ENCODE results near the gene SDCCAG8. TPM values are rescaled to one million over a fixed set of nuclear protein-coding genes. Genes with fewer than 3 reads are reported as not detected.
"Not testable (repeated sequence)": the region's sequence is repeated elsewhere in the genome, so short reads cannot be mapped to it uniquely, and the experiment has no call there.

SDCCAG8 gene
- total RNA-seq, 1 donor from 2014 or later, result 29.4 TPM

GRCh38 chr1:243325305-243325890 is 69.6 kb downstream of the SDCCAG8 start:
- DNase-seq (ENCODE audit: low read depth), result peak; percentile 62

GRCh38 chr1:243332440-243332839 is 76.6 kb downstream of the SDCCAG8 start:
- DNase-seq (ENCODE audit: low read depth), result no peak

- no peak for DNase-seq (ENCODE audit: low read depth)
These were observed 79.5 kb downstream of the SDCCAG8 start for GRCh38 chr1:243335292-243335691.

GRCh38 chr1:243336163-243336562 is 80.3 kb downstream of the SDCCAG8 start:
- no peak for DNase-seq (ENCODE audit: low read depth)

- not testable (repeated sequence) for DNase-seq (ENCODE audit: low read depth)
These were observed 83.0 kb downstream of the SDCCAG8 start for GRCh38 chr1:243338848-243339247.

- DNase-seq (ENCODE audit: low read depth), result no peak
These were observed 85.2 kb downstream of the SDCCAG8 start for GRCh38 chr1:243341074-243341473.

- DNase-seq (ENCODE audit: low read depth), result peak; percentile 57
These were observed 88.4 kb downstream of the SDCCAG8 start for GRCh38 chr1:243343970-243344937.

- no peak for DNase-seq (ENCODE audit: low read depth)
These were observed 89.4 kb downstream of the SDCCAG8 start for GRCh38 chr1:243345205-243345604.

GRCh38 chr1:243346016-243346415 is 90.2 kb downstream of the SDCCAG8 start:
- DNase-seq (ENCODE audit: low read depth), result no peak

GRCh38 chr1:243346468-243346867 is 90.6 kb downstream of the SDCCAG8 start:
- DNase-seq (ENCODE audit: low read depth), result no peak

GRCh38 chr1:243348331-243348730 is 92.5 kb downstream of the SDCCAG8 start:
- no peak for DNase-seq (ENCODE audit: low read depth)

GRCh38 chr1:243349128-243349527 is 93.3 kb downstream of the SDCCAG8 start:
- DNase-seq (ENCODE audit: low read depth), result no peak

GRCh38 chr1:243351337-243351736 is 95.5 kb downstream of the SDCCAG8 start:
- no peak for DNase-seq (ENCODE audit: low read depth)

GRCh38 chr1:243354511-243355153 is 98.8 kb downstream of the SDCCAG8 start:
- DNase-seq (ENCODE audit: low read depth), result peak; percentile 10

- DNase-seq (ENCODE audit: low read depth), result no peak
These were observed 108.0 kb downstream of the SDCCAG8 start for GRCh38 chr1:243363832-243364231.

- no peak for DNase-seq (ENCODE audit: low read depth)
These were observed 108.5 kb downstream of the SDCCAG8 start for GRCh38 chr1:243364330-243364729.

GRCh38 chr1:243364866-243365265 is 109.0 kb downstream of the SDCCAG8 start:
- DNase-seq (ENCODE audit: low read depth), result no peak

GRCh38 chr1:243367314-243367713 is 111.5 kb downstream of the SDCCAG8 start:
- DNase-seq (ENCODE audit: low read depth), result no peak

GRCh38 chr1:243374412-243374811 is 118.6 kb downstream of the SDCCAG8 start:
- DNase-seq (ENCODE audit: low read depth), result no peak

GRCh38 chr1:243375596-243375995 is 119.8 kb downstream of the SDCCAG8 start:
- DNase-seq (ENCODE audit: low read depth), result no peak

- no peak for DNase-seq (ENCODE audit: low read depth)
These were observed 122.8 kb downstream of the SDCCAG8 start for GRCh38 chr1:243378669-243379068.

GRCh38 chr1:243379208-243379607 is 123.4 kb downstream of the SDCCAG8 start:
- DNase-seq (ENCODE audit: low read depth), result no peak

Data from myocyte (in vitro differentiated cells).